Psoas muscle (tissue), 8 donors: ENCODE data around the gene CAVIN1. TPM values are rescaled to one million over a fixed set of nuclear protein-coding genes. Genes with fewer than 3 reads are reported as not detected.

Source experiments
- ATAC-seq, 4 donors: fragments of 200-7000 bp; cut with Tn5 transposase; one replicate each; pipeline ENCODE4 v1.9.1; 2020; ENCODE audit warnings: moderate library complexity in 3 of 4, mild to moderate bottlenecking in 2 of 4
- DNase-seq, 2 donors: peaks; one replicate each; pipeline ENCODE4 v3.0.0-alpha.2; 2020
- H3K27ac ChIP-seq: fragments of 200-600 bp; one replicate; pipeline ENCODE4 v1.8.0; 2022
- H3K27me3 ChIP-seq, 3 donors: fragments of 200-600 bp in 1 of 3; one replicate each; pipeline versions ENCODE4 v1.6.1 to v1.8.0; 2013 to 2022; ENCODE audit warnings: low read length in 2 of 3, mild to moderate bottlenecking in 2 of 3, moderate library complexity in 1 of 3; ENCODE audit not compliant: insufficient read depth in 3 of 3
- H3K36me3 ChIP-seq, 2 donors: fragments of 200-600 bp in 1 of 2; one replicate each; pipeline versions ENCODE4 v1.6.1 to v1.8.0; 2013 to 2022; ENCODE audit warnings: low read depth in 1 of 2, mild to moderate bottlenecking in 1 of 2, moderate library complexity in 1 of 2; ENCODE audit not compliant: insufficient read depth in 1 of 2
- H3K4me1 ChIP-seq: fragments of 200-600 bp; one replicate; pipeline ENCODE4 v1.8.0; 2022
- H3K4me3 ChIP-seq: fragments of 200-600 bp; one replicate; pipeline ENCODE4 v1.8.0; 2022; ENCODE audit warnings: mild to moderate bottlenecking
- H3K9me3 ChIP-seq: fragments of 200-600 bp; one replicate; pipeline ENCODE4 v1.8.0; 2022
- WGBS, 3 donors: extraction: QIAGEN DNeasy Blood & Tissue Kit; methylation state at CpG; one replicate each; pipeline versions ENCODE4 v1.1.6 to v1.1.7; 2013; 5-methylcytosine and 5-hydroxymethylcytosine counted together
- intact Hi-C, 2 donors: fragments of 100-400 bp; cut with DNase I; formaldehyde crosslinking; loops; one replicate each; pipeline versions ENCODE4 v1.11.0 to v1.14.2; 2022
- polyA plus RNA-seq, 3 donors: library from polyadenylated mRNA; stranded (reverse); fragments of 200-250 nt; gene quantifications; one replicate each; pipeline ENCODE4 v1.2.3, GENCODE V29; 2013
- total RNA-seq, 4 donors: library from RNA; stranded (reverse); fragmentation: NEBNext Ultra II Directional in 2 of 4; extraction: Animal tissue kit (Norgen Biotek cat#: 25700) in 2 of 4; gene quantifications; one replicate each; pipeline versions ENCODE4 v1.2.1 to v1.2.4, GENCODE V29; 2021 to 2023
- TF ChIP-seq, protein P1 (sequence below): fragments of 200-600 bp; IDR thresholded peaks from one replicate; pipeline ENCODE4 v1.8.0; 2022; ENCODE audit warnings: antibody characterized with exemption
- donor health status: healthy with polysubstance abuse.
- donor health status: DM: no; HTN: no; CAD: no; lungs with moderate emphysema.
- donor health status: Bipolar disorder and iron deficiency.
- donor health status: healthy.
- donor health status: DM: yes; HTN: yes; CAD: no.
- donor health status: DM: no; HTN: no; CAD: no.
- donor health status: DM: no; HTN: no; CAD: no.
- donor health status: DM: yes; HTN: yes; CAD: no.

The CAVIN1 gene
- total and polyA plus RNA-seq, 7 donors, result 69.5 to 151 (median 109) TPM

DNA sequence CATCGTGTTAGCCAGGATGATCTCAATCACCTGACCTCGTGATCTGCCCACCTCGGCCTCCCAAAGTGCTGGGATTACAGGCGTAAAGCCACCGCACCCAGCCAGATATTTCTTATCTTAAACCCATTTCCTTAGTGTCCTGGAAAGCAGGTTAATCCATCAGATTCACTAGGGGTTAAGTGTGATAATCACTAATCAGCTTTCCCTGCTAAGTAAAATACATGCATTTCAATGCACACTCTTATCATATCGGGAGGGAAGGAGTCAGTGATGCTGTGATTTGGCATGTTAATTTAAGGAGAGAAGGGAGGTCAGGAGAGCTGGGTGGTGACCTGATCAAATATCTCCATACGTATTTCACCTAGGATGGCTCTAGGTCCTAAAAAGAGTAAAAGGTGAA is 63.9 kb downstream of the CAVIN1 start:
- H3K4me1 ChIP-seq, result peaks cover 66% of the 10 kb centered on the region
- 84 to 92% (median 92%) methylated on average over 7 of the region's 7 CpGs for WGBS, 3 donors
- H3K9me3 ChIP-seq, result no peaks in the 10 kb centered on the region
- H3K4me3 ChIP-seq, result no peak overlapping the region
- H3K36me3 ChIP-seq, result no peaks in the 10 kb centered on the region
- ATAC-seq (no peak), DNase-seq (no peak)
- H3K27me3 ChIP-seq, result no peaks in the 10 kb centered on the region
- TF ChIP-seq, protein P1, sequence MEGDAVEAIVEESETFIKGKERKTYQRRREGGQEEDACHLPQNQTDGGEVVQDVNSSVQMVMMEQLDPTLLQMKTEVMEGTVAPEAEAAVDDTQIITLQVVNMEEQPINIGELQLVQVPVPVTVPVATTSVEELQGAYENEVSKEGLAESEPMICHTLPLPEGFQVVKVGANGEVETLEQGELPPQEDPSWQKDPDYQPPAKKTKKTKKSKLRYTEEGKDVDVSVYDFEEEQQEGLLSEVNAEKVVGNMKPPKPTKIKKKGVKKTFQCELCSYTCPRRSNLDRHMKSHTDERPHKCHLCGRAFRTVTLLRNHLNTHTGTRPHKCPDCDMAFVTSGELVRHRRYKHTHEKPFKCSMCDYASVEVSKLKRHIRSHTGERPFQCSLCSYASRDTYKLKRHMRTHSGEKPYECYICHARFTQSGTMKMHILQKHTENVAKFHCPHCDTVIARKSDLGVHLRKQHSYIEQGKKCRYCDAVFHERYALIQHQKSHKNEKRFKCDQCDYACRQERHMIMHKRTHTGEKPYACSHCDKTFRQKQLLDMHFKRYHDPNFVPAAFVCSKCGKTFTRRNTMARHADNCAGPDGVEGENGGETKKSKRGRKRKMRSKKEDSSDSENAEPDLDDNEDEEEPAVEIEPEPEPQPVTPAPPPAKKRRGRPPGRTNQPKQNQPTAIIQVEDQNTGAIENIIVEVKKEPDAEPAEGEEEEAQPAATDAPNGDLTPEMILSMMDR, result no peak
- intact Hi-C loops, result no loop called here
- no peak overlapping the region for H3K27ac ChIP-seq

DNA sequence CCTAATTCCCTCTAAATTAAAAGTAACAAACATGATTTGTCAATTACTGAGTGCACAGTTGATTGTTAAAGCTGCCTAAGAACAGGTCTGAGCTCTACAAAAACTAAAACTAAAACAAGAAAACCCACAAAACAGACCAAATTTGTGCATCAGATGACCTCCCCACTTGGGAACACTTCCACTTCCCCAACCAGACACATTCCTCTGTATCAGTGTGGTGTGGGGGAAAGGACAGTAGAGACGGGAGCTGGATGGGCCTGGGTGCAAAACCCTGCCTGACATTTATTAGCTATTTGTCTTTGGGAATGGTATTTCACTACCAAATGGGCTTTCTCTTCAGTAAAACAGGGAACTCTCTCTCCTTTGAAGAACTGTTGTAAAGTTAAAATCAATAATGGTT is 64.6 kb downstream of the CAVIN1 start:
- H3K4me3 ChIP-seq, result no peak overlapping the region
- DNase-seq (no peak), ATAC-seq (no peak)
- H3K27ac ChIP-seq, result no peak overlapping the region
- H3K27me3 ChIP-seq, result no peaks in the 10 kb centered on the region
- TF ChIP-seq, protein P1, result no peak
- H3K36me3 ChIP-seq, result no peaks in the 10 kb centered on the region
- intact Hi-C loops, result no loop called here
- 68 to 87% (median 86%) methylated on average over 1 of the region's 1 CpG for WGBS, 3 donors
- H3K9me3 ChIP-seq, result no peaks in the 10 kb centered on the region
- H3K4me1 ChIP-seq, result peaks cover 59% of the 10 kb centered on the region

DNA sequence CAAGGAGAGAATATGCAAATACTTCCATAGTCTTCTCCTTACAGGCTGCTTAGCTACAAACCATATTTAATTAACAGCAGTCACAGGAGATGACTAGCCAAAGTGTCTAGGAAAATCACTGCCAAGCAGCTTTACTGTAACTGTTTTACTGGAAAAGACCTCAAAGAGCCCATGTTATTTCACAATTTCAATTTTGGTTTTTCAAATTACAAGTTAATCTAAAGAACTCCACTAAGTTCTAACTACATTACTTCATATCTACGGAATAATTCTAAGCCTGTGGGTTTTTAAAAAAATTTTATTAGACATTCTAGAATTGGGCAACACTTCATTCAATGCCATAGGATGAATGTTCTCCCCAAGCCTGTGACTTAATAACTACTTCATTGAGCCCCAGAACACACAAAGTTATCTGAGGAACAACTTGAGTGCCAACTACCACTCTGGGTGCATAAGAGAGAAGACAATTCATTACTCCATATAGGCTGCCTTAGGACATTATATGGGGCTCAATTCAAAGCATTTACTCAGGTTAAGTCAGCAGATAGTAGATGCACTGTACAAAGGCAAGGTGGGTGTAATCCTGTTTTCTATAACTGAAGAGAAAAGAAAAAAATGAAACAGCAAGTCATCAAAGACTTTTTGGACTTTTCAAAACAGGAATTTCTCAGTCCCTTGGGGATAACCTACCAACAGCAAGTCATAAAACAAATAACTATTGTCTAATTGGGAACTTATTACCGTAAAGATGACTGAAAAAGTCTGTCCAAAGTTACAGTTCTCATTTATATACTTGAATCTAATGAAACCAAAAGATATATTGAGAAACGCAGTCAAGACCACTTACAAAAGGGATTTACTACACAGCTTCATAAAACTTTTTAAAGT is 67.9 kb downstream of the CAVIN1 start:
- WGBS, 3 donors, result 63 to 67% (median 66%) methylated on average over 3 of the region's 3 CpGs
- H3K4me1 ChIP-seq, result peaks cover 36% of the 10 kb centered on the region
- no peak overlapping the region for H3K27ac ChIP-seq

More for the DNA sequence above, 67.9 kb downstream of the CAVIN1 start:
- Histone ChIP-seq H3K4me3 (no peak overlapping the region), H3K9me3 (no peaks in the 10 kb centered on the region), H3K36me3 (no peaks in the 10 kb centered on the region), H3K27me3 (no peaks in the 10 kb centered on the region)
- intact Hi-C loops, result no loop called here
- TF ChIP-seq, protein P1, result no peak
- no peak for ATAC-seq
- DNase-seq, result no peak

Other genes starting within 250 kb of the CAVIN1 start
- gene KCNH4, start 242.1 kb downstream of the CAVIN1 start, total RNA-seq, result under 1 TPM in 3 of 4 donors, not detected in 1; 0.08 to 0.17 (median 0.11) TPM
- gene KCNH4, start 242.1 kb downstream of the CAVIN1 start, polyA plus RNA-seq, result under 1 TPM in 2 of 3 donors, not detected in 1; 0.01 to 0.03 TPM
- not detected for gene HCRT, start 237.8 kb downstream of the CAVIN1 start, total RNA-seq
- not detected for gene HCRT, start 237.8 kb downstream of the CAVIN1 start, polyA plus RNA-seq
- gene GHDC, start 228.8 kb downstream of the CAVIN1 start, total RNA-seq, result 1 to 10 TPM; 4.7 to 9.4 (median 7.0) TPM
- gene GHDC, start 228.8 kb downstream of the CAVIN1 start, polyA plus RNA-seq, result 10 to 100 TPM in 1 of 3 donors, 1 to 10 TPM in 2; 6.8 to 11.5 (median 8.8) TPM
- 10 to 100 TPM; 68.8 to 90.1 (median 81.6) TPM for gene STAT5B, start 146.9 kb downstream of the CAVIN1 start, total RNA-seq
- 10 to 100 TPM; 15.9 to 61.3 (median 40.2) TPM for gene STAT5B, start 146.9 kb downstream of the CAVIN1 start, polyA plus RNA-seq
- gene STAT5A, start 134.8 kb downstream of the CAVIN1 start, total RNA-seq, result 10 to 100 TPM; 17.3 to 31.5 (median 23.9) TPM
- 10 to 100 TPM in 2 of 3 donors, 1 to 10 TPM in 1; 8.1 to 12.5 (median 10.5) TPM for gene STAT5A, start 134.8 kb downstream of the CAVIN1 start, polyA plus RNA-seq
- gene STAT3, start 34.8 kb downstream of the CAVIN1 start, total RNA-seq, result 100 to 1,000 TPM in 3 of 4 donors, 10 to 100 TPM in 1; 67.3 to 279 (median 220) TPM
- 100 to 1,000 TPM in 1 of 3 donors, 10 to 100 TPM in 2; 95.6 to 111 (median 97.8) TPM for gene STAT3, start 34.8 kb downstream of the CAVIN1 start, polyA plus RNA-seq
- gene ATP6V0A1, start 35.6 kb upstream of the CAVIN1 start, total RNA-seq, result 100 to 1,000 TPM in 2 of 4 donors, 10 to 100 TPM in 2; 41.1 to 116 (median 89.6) TPM
- gene ATP6V0A1, start 35.6 kb upstream of the CAVIN1 start, polyA plus RNA-seq, result 10 to 100 TPM; 51.7 to 62.7 (median 61.0) TPM
- 10 to 100 TPM in 3 of 4 donors, 1 to 10 TPM in 1; 9.1 to 17.8 (median 11.7) TPM for gene NAGLU, start 113.0 kb upstream of the CAVIN1 start, total RNA-seq
- gene NAGLU, start 113.0 kb upstream of the CAVIN1 start, polyA plus RNA-seq, result 10 to 100 TPM; 16.0 to 18.1 (median 17.5) TPM
- gene HSD17B1, start 129.7 kb upstream of the CAVIN1 start, total RNA-seq, result 1 to 10 TPM in 1 of 4 donors, under 1 TPM in 3; 0.54 to 1.2 (median 0.72) TPM
- gene HSD17B1, start 129.7 kb upstream of the CAVIN1 start, polyA plus RNA-seq, result 1 to 10 TPM; 1.3 to 2.1 (median 1.7) TPM
- gene COASY, start 138.9 kb upstream of the CAVIN1 start, total RNA-seq, result 10 to 100 TPM; 31.6 to 45.4 (median 37.0) TPM
- gene COASY, start 138.9 kb upstream of the CAVIN1 start, polyA plus RNA-seq, result 100 to 1,000 TPM in 1 of 3 donors, 10 to 100 TPM in 2; 41.0 to 141 (median 73.5) TPM
- 10 to 100 TPM; 45.2 to 67.9 (median 55.2) TPM for gene MLX, start 143.8 kb upstream of the CAVIN1 start, total RNA-seq
- gene MLX, start 143.8 kb upstream of the CAVIN1 start, polyA plus RNA-seq, result 100 to 1,000 TPM in 1 of 3 donors, 10 to 100 TPM in 2; 71.0 to 108 (median 89.2) TPM
- 1 to 10 TPM in 2 of 4 donors, under 1 TPM in 2; 0.26 to 3.3 (median 1.4) TPM for gene PSMC3IP, start 154.5 kb upstream of the CAVIN1 start, total RNA-seq
- gene PSMC3IP, start 154.5 kb upstream of the CAVIN1 start, polyA plus RNA-seq, result 10 to 100 TPM in 1 of 3 donors, 1 to 10 TPM in 2; 3.8 to 13.3 (median 5.3) TPM
- 10 to 100 TPM; 31.7 to 43.2 (median 37.6) TPM for gene RETREG3, start 186.1 kb upstream of the CAVIN1 start, total RNA-seq
- 10 to 100 TPM; 13.9 to 35.0 (median 15.2) TPM for gene RETREG3, start 186.1 kb upstream of the CAVIN1 start, polyA plus RNA-seq
- gene TUBG1, start 186.4 kb upstream of the CAVIN1 start, total RNA-seq, result 10 to 100 TPM; 46.9 to 78.1 (median 50.4) TPM
- 10 to 100 TPM; 68.8 to 90.2 (median 81.0) TPM for gene TUBG1, start 186.4 kb upstream of the CAVIN1 start, polyA plus RNA-seq
- 10 to 100 TPM in 1 of 4 donors, 1 to 10 TPM in 3; 3.8 to 11.9 (median 5.7) TPM for gene TUBG2, start 236.0 kb upstream of the CAVIN1 start, total RNA-seq
- gene TUBG2, start 236.0 kb upstream of the CAVIN1 start, polyA plus RNA-seq, result 1 to 10 TPM; 2.7 to 4.9 (median 4.2) TPM